Fibroblast of gingiva (primary cell): ENCODE data around the gene PEX5.
"Not testable (repeated sequence)": the region's sequence is repeated elsewhere in the genome, so short reads cannot be mapped to it uniquely, and the experiment has no call there.

Experiments used
- DNase-seq: peaks from one replicate; pipeline ENCODE4 v3.0.0-alpha.2; 2011; ENCODE audit warnings: low read depth

PEX5 gene

DNA sequence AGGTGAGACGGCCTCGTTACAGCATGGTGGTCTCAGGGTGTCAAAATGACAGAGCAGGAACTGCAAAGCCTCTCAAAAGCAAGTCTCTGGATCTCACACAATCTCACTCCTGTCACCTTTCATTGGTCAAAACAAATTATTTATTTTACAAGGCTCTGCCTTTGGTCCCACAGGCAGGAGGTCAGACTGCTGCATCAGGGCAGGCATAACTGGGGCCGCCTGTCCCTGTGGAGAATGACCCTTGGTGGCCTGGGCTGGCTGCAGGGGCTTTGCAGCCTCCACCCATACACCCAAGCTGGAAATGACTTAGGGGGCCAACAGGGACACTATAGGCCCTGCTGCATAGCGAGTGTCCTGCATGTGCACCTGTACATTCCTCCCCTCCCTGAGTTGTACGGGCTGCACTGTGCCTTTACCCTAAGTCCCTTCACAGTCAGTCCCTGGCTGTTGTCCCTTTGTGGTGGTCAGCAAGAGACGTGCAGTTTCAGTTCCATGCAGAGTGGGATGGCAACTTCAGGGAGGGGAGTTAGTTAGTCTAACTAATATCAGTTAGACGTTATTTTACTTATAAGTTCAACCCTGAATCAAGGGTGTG is 28.1 kb downstream of the PEX5 start:
- no peak for DNase-seq

DNA sequence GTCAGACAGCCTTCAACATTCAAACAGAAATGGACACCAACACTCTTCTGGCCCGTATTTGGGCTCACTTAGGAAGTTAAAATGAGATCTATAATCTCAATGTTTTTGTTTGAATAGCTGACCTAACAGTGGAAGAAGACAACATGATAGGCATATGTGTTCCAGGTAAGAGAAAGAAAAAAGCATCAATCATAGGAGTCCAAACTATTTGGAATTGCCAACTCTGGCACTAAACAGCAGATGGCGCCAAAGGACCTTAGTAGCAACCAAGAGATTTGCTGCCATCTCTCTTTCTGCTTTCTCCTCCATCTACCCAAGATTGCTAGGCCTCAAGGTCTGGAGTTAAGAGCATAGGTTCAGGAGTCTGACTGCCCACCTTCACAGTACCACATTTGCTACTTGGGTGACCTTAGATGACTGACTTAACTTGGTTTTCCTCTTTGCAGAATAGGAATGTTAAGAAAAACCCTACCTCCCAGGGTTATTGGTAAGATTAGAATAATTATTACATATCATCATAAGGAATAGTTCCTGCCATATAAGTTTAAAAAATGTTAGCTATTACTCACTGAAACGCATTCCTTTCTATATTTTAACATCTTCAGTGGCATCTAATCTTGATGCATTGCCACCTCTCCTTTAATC is 30.2 kb downstream of the PEX5 start:
- DNase-seq: peak; percentile 66

DNA sequence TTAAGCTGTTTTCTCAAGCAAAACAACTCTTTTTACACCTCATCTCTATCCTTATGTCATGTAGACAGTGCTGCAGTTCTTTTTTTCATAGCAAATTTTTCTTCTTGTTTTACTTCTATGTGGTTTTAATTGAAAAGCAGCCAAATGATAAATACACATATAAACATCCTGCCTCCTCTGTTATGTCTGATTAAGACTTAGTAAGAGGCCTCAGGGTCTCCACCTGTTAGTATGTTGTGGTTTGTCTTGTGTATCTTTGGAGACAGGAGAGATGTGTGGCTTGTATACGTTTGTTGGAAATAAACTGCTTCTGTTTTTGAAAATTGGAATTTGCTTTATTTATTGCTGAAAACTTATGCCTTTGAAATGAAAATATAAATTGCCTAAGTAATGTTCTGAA is 32.0 kb downstream of the PEX5 start:
- DNase-seq: no peak

DNA sequence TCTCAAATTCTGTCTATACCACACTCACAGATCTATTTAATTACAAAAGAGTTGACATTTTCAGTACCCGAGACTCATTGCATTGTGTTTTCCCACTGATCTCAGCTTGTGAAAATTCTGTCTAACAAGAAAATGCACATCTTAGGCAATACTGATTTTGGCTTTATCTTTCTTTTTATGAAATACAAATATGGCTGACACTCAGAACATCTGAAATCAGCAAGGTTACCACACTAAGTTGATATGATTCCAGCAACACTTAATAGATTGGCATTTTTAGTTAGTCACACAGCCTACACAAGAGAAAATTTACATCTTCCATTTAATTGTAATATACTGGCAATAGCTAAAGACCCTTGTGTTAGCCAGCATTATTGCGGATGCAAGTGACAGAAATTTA is 40.3 kb downstream of the PEX5 start:
- DNase-seq: peak; percentile 3

DNA sequence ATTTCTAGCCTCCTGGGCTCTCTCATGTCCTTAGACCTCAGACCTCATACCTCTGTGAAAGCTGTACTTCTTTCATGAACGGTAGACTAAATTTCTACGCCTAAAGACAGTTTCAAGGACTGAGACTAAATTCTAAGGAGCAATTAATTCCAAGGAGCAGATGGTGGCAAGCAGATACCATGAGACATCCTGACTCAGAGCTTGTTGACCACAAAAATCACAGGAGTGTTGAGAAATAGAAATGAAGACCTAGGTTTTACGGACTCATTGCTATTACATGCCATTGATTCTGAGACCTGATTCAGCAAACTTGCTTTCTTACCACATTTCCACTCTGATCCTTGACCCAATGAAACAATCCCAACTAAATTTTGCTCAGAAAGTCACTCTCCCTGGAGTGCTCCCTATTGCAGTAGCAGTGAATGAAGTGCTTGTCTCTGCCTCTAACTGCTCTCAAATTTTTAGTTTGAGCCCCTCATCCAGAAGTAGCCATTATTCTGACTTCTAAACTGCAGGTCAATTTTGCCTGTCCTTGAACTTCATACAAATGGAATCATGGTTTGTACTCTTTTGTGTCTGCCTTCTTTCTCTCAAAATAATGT is 52.0 kb downstream of the PEX5 start:
- peak; percentile 17 for DNase-seq

DNA sequence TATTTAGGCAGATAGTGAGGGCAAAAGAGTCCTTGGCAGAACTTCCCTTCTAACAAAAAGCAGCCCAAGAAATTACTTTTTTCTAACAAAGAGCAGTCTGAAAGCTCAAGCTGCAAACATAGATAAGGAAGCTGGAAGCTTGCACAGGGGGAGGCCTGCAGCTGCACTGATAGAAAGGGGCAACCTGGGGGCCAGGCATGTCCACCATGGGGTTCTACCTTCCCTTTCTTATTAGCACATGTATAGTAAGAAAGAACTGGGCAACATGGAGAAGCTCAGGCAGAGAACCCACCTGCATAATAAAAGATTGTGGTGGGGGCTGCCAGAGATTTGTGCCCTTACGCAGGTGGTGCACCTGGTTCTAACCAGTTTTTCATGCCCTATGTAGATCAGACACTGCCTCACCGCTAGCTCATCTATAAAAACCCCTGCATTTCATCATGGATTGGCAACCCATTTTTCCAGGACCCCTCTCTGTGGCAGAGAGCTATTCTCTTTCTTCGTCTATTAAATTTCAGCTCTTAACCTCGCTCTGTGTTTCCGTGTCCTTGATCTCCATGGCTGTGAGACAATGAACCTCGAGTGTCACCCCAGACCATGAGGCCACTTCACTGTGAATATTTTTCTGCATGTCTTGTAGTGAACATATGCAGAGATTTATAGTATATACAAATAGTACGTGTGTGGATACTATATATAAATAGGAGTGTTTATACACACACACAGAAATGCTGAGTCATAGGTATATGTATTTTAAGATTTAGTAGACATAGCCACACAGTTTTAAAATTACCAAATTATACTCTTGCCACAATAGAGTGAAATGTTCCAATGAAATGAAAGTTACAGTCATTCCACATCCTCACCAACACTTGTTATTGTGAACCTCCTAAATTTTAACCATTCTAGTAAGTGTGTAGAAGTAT is 53.0 kb downstream of the PEX5 start:
- DNase-seq: no peak

DNA sequence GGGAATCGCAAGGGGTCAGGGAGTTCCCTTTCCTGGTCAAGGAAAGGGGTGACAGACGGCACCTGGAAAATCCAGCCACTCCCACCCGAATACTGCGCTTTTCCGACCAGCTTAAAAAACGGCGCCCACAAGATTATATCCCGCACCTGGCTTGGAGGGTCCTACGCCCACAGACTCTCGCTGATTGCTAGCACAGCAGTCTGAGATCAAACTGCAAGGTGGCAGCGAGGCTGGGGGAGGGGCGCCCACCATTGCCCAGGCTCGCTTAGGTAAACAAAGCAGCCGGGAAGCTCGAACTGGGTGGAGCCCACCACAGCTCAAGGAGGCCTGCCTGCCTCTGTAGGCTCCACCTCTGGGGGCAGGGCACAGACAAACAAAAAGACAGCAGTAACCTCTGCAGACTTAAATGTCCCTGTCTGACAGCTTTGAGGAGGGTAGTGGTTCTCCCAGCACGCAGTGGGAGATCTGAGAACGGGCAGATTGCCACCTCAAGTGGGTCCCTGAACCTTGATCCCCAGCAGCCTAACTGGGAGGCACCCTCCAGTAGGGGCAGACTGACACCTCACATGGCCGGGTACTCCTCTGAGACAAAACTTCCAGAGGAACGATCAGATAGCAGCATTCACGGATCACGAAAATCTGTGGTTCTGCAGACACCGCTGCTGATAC is 62.0 kb downstream of the PEX5 start:
- DNase-seq: not testable (repeated sequence)

DNA sequence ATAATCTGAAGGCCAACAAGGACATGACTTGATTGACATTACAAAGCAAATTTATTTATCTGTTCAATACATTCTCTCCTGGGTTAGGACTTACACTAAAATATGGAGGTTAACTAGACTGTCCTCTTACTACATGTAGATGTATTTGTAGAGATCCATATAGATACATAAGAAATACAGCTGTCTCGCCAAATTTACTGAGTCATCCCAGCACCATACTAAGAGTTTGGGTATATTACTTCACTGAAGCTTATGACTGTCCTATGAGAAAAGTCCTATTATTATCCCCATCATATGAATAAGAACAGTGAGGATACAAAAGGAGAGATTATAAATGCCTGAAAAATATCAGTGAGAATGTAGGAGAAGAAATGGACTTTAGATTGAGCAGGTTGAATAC is 69.6 kb downstream of the PEX5 start:
- no peak for DNase-seq
